Measurements from ENCODE around the gene KLK4. TPM values are rescaled to one million over a fixed set of nuclear protein-coding genes. Genes with fewer than 3 reads are reported as not detected.

Gene KLK4
- total RNA-seq, 1 experiment from 2014 or later = 0.84 TPM

DNA sequence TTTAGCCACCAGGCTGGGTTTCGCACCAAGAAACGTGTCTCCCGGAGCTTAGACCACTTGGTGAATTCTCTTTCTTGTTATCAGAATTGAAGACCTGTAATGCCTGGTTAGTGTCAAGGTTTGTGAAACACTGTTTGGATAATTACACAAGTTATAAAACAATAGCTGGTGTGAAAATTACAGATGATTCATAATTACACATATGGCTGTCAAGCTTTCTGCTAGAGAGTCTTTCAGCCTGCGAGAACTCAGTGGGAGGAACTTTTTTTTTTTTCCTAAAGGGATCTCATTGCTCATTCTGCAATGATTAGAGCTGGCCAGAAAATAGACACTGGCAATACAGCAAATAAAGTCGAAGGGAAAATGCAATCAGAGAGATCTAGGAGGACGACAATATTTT lies 13.4 kb upstream of the KLK4 start:
- TF ChIP-seq, protein P1, sequence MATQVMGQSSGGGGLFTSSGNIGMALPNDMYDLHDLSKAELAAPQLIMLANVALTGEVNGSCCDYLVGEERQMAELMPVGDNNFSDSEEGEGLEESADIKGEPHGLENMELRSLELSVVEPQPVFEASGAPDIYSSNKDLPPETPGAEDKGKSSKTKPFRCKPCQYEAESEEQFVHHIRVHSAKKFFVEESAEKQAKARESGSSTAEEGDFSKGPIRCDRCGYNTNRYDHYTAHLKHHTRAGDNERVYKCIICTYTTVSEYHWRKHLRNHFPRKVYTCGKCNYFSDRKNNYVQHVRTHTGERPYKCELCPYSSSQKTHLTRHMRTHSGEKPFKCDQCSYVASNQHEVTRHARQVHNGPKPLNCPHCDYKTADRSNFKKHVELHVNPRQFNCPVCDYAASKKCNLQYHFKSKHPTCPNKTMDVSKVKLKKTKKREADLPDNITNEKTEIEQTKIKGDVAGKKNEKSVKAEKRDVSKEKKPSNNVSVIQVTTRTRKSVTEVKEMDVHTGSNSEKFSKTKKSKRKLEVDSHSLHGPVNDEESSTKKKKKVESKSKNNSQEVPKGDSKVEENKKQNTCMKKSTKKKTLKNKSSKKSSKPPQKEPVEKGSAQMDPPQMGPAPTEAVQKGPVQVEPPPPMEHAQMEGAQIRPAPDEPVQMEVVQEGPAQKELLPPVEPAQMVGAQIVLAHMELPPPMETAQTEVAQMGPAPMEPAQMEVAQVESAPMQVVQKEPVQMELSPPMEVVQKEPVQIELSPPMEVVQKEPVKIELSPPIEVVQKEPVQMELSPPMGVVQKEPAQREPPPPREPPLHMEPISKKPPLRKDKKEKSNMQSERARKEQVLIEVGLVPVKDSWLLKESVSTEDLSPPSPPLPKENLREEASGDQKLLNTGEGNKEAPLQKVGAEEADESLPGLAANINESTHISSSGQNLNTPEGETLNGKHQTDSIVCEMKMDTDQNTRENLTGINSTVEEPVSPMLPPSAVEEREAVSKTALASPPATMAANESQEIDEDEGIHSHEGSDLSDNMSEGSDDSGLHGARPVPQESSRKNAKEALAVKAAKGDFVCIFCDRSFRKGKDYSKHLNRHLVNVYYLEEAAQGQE (IDR thresholded peaks at IDR 0.05; ENCODE audit: low read depth) = no peak
- TF ChIP-seq YY1 (IDR thresholded peaks at IDR 0.05; ENCODE audit: extremely low read depth, insufficient replicate concordance, low read depth, low read length) (no peak), TCF7L2 (IDR thresholded peaks at IDR 0.05; ENCODE audit: borderline replicate concordance, extremely low read depth, insufficient read depth, insufficient read length) (no peak), CBX3 (IDR thresholded peaks at IDR 0.05; ENCODE audit: low read depth) (no peak), ELF1 (IDR thresholded peaks at IDR 0.05; ENCODE audit: borderline replicate concordance, low read depth) (no peak), SP1 (IDR thresholded peaks at IDR 0.05; ENCODE audit: low read depth) (no peak), JUND (IDR thresholded peaks at IDR 0.05) (no peak), FOSL1 (IDR thresholded peaks at IDR 0.05; ENCODE audit: low read depth) (no peak), ATF3 (IDR thresholded peaks at IDR 0.05) (no peak), MAX (IDR thresholded peaks at IDR 0.05) (no peak), EZH2phosphoT487 (IDR thresholded peaks at IDR 0.05; ENCODE audit: borderline replicate concordance) (no peak), RAD21 (IDR thresholded peaks at IDR 0.05; ENCODE audit: low read depth) (no peak), CEBPB (IDR thresholded peaks at IDR 0.05; ENCODE audit: low read depth) (no peak)
- TF ChIP-seq, protein P2, sequence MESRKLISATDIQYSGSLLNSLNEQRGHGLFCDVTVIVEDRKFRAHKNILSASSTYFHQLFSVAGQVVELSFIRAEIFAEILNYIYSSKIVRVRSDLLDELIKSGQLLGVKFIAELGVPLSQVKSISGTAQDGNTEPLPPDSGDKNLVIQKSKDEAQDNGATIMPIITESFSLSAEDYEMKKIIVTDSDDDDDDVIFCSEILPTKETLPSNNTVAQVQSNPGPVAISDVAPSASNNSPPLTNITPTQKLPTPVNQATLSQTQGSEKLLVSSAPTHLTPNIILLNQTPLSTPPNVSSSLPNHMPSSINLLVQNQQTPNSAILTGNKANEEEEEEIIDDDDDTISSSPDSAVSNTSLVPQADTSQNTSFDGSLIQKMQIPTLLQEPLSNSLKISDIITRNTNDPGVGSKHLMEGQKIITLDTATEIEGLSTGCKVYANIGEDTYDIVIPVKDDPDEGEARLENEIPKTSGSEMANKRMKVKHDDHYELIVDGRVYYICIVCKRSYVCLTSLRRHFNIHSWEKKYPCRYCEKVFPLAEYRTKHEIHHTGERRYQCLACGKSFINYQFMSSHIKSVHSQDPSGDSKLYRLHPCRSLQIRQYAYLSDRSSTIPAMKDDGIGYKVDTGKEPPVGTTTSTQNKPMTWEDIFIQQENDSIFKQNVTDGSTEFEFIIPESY (IDR thresholded peaks at IDR 0.05; ENCODE audit: extremely low read depth, insufficient replicate concordance, low read length) = no peak
- ATAC-seq (no peak), DNase-seq (ENCODE audit: low read depth, low spot score) (no peak)
- H3K36me3 ChIP-seq (ENCODE audit: control insufficient read depth in 1 of 2, insufficient read depth in 2 of 2, low read length in 2 of 2) = no peaks in the 10 kb centered on the region
- intact Hi-C loops (cut with micrococcal nuclease) = no loop called here
- no peak overlapping the region for H3K27ac ChIP-seq (ENCODE audit: low read depth, low read length)
- RAD21 ChIA-PET (ENCODE audit: low non-redundant PET in 1 of 2, low total read pairs in 2 of 2, uncharacterized antibody in 2 of 2, unreplicated experiment in 2 of 2) = no interaction called here
- no peak overlapping the region for H3K4me3 ChIP-seq (replicated peaks in 1 of 2; ENCODE audit: low read depth in 1 of 2, low read length in 2 of 2)
- no peak overlapping the region for H2AFZ ChIP-seq (ENCODE audit: low read depth, low read length, poor library complexity, severe bottlenecking)
- no peaks in the 10 kb centered on the region for H4K20me1 ChIP-seq (ENCODE audit: insufficient read depth)
- H3K9me3 ChIP-seq (ENCODE audit: control insufficient read depth in 1 of 2, insufficient read depth in 1 of 2, low read depth in 1 of 2, low read length in 2 of 2) = no peaks in the 10 kb centered on the region
- CTCF ChIA-PET = interaction anchor here (1.0 to 2.1 kb wide), 3 partner anchors 92 to 200 kb away, joined by 3 to 7 read pairs (median 3); no protein-coding TSS in a partner anchor
- BruUV-seq (replicated peaks) = no TSS peak
- no peak overlapping the region for H3K4me2 ChIP-seq (ENCODE audit: low read length)
- POLR2A ChIA-PET = interaction anchor here (0.6 to 0.7 kb wide), 2 partner anchors 10 to 560 kb away, joined by 3 read pairs; no protein-coding TSS in a partner anchor
- H3K79me2 ChIP-seq (ENCODE audit: insufficient read depth, low read length) = no peaks in the 10 kb centered on the region
- no peaks in the 10 kb centered on the region for H3K9me2 ChIP-seq (ENCODE audit: insufficient read depth)
- no peak overlapping the region for H3K9ac ChIP-seq (ENCODE audit: low read length)
- no peaks in the 10 kb centered on the region for H3K27me3 ChIP-seq (ENCODE audit: insufficient read depth, low read length)
- H3K4me1 ChIP-seq (ENCODE audit: control insufficient read depth in 1 of 2, insufficient read depth in 2 of 2, low read length in 2 of 2) = peaks cover 16 to 20% of the 10 kb centered on the region in 2 experiments; a peak in 3 of 4 replicates
